CD4-positive, alpha-beta T cell treated with Interferon gamma for 1 hour (primary cell): ENCODE results near the gene BACH2.
"Not testable (repeated sequence)": the region's sequence is repeated elsewhere in the genome, so short reads cannot be mapped to it uniquely, and the experiment has no call there.

Source experiments
- DNase-seq: peaks from one replicate; pipeline ENCODE4 v3.0.0-alpha.2; 2020

BACH2 gene

DNA sequence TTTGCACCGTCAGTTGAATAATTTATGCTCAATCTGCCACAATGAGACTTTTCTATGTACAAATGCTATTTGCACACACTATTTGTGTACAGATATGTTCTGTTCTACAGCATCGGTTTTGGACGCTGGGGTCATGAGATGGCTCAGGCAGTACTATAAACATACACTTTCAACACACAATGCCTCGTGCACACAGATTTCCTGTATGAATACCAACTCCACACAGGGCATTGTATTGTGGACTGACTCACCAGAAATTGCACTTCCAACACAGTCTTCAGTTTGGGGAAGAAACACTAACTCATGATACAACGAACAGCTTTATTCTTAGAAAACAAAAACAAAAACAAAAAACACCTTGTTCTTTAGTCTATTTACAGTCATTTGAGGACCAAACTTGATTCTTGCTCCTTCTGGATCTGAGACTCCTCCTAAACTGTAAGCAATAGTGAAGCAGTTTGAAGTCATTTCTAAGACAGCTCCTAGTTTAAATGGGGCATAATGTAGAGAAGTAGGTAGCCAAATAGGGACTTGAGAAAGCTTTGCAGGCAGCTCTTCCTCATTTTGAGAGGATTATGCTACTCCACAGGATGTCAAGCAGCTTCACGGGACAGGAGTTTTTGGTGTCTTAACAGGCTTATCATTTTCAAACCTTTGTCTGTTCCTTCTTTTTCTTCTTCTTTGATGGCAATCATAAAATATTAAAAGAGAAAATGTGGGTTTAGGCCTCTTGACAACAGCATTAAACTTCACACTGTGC is 368.7 kb downstream of the BACH2 start:
- DNase-seq, result no peak

DNA sequence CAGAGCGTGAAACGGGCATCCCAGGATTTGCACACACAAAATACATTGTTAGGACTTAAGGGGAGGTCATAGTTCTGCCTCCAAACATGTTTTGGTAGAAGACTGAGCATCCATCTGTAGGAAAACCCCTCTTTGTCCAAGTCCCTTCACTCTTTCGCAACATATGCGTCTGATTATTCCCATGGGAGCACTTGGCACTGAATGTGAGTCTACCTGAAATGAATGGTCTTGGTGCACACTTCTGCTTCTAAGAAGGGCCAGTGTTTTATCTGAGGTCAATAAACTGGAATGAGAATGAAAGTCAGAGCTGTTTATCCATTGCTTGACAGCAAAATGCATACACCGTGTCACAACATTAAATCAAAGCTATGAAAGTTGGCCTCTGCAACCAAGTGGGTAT is 369.4 kb downstream of the BACH2 start:
- DNase-seq, result no peak

DNA sequence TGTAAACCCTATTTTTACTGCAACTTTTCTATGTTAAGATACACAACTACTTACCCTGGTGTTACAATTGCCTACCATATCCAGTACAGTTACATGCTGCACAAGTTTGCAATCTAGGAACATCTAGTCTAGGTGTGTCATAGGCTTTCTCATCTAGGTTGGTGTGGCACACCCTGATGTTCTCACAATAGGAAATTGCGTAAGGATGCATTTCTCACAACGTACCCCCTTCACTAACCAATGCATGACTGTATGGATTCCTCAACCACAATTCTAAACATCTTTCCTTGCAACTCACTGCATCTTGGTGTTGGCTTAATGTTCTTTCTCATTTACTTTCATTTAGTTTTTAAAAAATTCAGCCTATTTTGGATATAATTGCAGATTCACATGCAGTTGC is 370.8 kb downstream of the BACH2 start:
- DNase-seq, result no peak

DNA sequence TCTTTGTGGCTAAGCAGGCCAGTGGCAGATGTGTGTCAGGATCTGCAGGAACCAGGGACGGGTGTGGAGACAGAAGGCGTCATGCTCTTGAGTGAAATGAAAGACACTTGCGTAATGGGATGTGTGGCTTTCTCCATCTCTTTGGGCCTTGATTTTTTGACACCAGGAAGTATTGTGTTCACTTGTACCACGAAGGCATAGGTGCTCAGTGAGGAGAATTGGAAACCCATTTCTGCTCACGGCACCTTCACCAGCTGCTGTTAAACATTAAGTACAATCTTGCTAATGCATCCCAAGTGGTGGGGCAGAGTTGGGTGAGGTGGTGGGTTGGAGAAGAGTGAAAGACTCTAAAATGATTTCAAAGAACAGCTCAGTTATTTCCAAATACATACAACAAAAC is 372.4 kb downstream of the BACH2 start:
- no peak for DNase-seq

DNA sequence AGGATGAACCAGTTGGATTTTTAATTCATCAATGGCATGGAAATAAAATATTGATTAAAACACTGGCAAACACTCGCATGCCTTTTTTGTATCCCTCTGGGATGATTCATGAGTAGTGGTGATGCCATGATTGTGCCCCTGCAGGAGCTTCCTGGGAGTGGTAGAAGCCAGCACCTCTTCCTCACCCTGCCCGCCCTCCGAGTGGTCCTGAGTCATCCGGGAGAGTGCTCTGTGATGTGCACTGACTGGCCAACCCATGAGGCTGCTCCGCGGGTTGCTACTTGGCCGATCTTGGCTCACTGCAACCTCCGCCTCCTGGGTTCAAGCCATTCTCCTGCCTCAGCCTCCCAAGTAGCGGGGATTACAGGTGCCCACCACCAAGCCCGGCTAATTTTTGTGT is 375.0 kb downstream of the BACH2 start:
- DNase-seq, result no peak

DNA sequence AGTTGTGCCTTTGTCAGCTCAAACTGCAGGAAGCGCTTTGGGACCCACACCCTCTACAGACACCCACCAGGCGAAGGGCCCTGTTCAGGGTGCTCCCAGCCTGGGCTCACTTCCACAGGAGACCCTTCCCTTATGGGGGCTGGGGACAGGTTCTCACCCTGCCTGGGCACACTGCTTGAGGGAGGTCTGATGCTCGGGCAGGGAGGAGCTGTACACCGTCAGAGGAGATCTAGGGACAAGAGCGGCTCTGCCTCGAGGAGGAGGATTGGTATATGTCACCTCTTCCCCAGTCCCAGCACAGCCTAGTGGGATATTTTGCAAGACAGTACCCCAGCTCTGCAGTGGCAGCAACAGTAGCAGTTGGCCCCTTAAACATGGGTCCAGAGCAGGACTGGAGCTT is 375.4 kb downstream of the BACH2 start:
- no peak for DNase-seq

DNA sequence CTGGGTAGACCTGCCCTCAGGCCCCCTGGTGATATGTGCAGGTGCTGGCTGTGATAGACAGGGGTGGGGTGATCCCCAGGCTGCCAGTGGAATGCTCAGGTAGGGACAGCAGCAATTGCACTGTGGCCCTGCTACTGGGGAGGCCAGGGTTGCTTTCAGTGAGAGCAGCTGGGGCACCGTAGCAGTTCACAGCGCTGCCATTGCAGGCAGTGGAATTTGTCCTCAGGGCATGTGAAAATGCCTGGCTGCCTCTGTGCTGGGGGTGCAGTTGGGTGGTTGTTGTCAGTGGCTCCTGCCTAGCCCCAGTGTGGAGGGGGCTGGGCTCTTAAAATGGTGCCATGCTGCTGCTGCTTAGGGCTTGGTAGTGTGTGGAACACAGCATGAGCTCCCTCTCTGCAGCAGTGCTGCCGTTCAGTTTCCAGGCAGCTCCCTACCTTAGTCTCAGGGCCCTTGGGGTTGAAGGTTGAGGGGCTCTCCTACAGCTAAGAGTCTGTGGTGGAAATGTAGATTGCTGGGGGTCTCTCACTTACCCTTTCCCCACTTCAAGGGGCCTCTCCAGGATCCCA is 378.8 kb downstream of the BACH2 start:
- DNase-seq, result no peak

DNA sequence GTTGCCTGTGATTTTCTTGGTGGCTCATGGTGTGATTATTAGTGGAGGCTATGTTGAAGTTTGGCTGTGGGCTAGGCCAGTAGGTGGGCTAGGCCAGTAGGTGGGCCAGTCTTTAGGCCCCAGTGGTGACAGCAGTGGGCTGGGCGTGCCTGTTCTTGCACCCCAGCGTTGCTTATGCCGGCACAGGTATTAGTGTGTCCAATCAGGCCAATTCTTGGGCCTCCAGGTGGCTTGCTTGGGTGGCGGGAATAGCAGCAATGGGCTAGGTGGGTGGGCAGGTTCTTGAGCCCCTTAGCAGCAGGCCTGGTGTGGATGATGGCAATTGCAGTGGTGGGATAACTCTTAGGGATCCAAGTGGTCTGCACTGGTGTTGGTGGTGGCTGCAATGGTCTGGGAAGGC is 379.4 kb downstream of the BACH2 start:
- no peak for DNase-seq

DNA sequence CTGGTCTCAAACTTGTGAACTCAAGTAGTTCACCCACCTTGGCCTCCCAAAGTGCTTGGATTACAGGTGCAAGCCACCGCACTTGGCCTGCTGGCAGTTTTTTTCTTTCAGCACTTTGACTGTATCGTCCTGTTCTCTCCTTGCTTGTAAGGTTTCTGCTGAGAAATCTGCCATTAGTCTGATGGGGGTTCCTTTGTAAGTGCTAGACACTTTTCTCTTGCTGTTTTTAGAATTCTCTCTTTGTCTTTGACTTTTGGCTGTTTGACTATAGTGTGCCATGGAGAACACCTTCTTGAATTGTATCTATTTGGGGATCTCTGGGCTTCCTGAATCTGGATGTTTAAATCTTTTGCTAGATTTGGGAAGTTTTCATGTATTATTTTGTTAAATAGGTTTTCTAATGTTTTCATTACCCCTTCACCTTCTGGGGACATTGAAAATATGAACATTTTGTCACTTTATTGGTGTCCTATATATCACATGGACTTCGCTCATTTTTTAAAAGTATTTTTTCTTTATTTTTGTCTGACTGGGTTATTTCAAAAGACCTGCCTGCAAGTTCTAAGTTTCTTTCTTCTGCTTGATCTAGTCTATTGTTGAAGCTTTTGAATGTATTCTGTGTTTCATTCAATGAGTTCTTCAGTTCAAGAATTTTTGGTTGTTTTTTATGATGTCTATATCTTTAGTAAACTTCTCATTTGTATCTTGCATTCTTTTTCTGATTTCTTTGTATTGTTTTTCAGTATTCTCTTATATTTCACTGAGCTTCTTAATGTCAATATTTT is 380.3 kb downstream of the BACH2 start:
- DNase-seq, result no peak

DNA sequence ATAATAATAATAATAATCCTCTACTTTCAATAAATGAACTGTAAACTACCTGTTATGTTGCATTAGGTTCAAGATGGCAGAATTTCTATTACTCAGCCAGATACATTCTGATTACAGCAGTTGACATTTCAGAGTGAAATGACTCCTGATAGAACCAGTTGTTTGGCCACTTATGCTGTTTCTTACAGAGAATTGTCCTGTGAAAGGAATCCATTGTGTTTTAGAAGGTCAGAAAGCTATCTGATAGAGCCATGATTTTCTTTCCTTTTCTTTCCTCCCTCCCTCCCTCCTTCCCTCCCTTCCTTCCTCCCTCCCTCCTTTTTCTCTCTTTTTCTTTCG is 385.8 kb downstream of the BACH2 start:
- DNase-seq, result no peak

DNA sequence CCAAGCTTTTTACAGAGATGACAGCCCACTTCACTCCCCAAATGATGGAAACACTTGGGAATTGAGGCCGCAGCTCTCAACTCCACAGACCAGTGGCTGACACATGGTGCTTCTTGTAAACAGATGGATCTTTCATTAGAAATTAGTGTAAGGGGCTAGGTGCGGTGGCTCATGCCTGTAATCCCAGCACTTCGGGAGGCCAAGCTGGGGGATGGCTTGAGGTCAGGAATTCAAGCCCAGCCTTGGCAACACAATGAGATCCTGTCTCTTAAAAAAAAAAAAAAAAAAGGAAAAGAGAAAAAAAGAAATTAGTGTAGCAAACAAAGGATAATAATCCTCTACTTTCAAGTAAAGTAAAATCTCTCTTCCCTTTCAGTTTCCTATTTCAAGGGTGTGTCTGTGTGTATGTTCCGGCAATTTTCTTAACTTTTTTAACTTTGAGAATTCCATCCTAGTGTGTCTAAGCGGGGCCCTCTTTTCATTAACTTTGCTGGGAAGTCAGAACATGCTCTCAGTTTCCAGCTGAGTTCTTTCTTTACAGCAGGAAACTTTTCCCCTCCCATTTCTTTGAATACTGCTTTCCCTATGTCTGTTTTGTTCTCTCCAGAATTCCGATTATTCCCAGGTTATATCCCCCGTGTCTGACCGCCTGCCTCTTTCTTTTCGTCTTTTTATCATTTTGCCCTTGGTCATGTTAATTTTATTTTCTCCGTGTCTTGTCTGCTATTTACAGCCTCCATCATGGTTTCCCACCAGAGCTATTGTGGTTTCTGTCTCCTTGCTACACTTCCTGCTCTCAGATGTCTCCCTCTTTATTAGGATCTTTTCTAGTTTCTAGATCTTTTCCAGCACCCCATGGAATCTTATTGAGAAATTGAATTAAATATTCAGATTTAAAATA is 386.4 kb downstream of the BACH2 start:
- not testable (repeated sequence) for DNase-seq

DNA sequence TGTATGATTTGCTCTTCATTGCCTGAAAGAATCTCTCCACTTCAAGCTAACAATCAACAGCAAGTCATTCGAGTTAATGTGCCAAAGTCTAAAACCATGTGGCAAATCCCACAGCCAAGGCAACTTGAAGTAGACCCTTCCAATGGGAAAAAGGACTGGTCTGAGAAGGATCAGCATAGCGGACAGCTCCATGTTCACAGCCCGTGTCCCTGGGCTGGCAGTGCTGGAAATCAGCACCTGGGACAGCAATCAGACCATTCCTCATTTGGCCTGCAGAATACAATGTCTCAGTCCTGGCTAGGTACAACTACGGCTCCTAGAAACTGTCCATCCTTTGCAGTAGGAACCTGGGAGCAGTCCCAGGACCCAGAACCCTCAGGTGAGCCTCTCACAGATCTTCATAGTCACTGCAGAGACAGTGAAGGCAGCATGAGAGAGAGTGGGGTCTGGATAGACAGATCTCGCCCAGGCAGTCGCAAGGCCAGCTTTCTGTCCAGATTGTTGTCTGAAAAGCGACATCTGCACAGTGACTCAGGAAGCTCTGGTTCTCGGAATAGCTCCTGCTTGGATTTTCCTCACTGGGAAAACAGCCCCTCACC is 401.3 kb downstream of the BACH2 start:
- DNase-seq, result no peak

DNA sequence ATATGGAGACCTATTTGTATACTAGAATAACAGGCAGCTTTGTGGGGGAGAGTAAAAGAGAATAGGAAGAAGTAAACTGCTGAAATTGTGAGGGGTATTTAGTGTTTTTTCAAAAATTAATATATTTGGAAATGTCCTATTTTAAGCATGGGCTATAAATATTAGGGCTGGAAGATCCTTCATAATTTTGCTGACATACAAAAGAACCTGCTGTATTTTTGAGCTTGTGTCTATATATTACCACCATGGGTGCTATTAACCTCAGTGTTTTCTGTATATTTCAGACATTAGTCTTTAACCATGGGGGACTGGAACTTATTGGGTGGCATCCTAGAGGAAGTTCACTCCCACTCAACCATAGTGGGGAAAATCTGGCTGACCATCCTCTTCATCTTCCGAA is 402.5 kb downstream of the BACH2 start, which contains the start of gene GJA10:
TSS of gene GJA10 (plus strand) at position 301 of the 400 bp plus-strand sequence. CDS start at position 301, 0 bp downstream.
- no peak for DNase-seq

DNA sequence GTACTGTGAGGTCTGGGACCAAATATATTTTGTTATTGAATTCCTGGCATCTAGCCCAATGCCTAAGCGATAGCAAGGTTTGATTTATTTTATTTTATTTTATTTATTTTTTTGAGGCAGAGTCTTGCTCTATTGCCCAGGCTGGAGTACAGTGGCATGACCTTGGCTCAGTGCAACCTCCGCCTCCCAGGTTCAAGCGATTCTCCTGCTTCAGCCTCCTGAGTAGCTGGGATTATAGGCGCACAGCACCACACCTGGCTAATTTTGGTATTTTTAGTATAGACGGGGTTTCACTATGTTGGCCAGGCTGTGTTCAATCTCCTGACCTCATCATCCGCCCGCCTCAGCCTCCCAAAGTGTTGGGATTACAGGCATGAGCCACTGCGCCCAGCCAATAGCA is 404.1 kb downstream of the BACH2 start:
- not testable (repeated sequence) for DNase-seq

DNA sequence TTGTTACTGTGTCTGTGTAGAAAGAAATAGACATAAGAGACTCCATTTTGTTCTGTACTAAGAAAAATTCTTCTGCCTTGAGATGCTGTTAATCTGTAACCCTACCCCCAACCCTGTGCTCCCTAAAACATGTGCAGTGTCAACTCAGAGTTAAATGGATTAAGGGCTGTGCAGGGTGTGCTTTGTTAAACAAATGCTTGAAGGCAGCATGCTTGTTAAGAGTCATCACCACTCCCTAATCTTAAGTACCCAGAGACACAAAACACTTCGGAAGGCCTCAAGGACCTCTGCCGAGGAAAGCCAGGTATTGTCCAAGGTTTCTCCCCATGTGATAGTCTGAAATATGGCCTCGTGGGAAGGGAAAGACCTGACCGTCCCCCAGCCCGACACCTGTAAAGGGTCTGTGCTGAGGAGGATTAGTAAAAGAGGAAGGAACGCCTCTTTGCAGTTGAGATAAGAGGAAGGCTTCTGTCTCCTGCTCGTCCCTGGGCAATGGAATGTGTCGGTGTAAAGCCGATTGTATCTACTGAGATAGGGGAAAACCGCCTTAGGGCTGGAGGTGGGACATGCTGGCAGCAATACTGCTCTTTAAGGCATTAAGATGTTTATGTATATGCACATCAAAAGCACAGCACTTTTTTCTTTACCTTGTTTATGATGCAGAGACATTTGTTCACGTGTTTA is 405.7 kb downstream of the BACH2 start:
- not testable (repeated sequence) for DNase-seq

DNA sequence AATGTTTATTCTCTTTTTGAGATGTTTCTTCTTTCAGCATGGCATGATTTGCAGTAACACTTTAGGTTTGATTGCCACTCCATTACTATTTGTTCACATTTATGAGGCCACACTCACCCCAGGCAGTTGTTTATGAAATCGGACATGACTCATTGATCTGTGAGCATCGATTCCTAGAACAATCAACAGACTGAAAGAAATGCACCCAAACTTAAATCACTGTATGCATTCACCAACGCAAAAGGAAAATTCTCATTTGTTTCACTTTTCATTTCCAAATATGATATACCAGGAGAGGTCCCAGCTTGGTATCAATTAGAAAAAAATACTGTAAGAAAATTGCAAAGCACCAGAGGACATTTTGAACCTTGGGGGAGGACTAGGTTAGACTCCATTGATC is 407.8 kb downstream of the BACH2 start:
- DNase-seq, result no peak

DNA sequence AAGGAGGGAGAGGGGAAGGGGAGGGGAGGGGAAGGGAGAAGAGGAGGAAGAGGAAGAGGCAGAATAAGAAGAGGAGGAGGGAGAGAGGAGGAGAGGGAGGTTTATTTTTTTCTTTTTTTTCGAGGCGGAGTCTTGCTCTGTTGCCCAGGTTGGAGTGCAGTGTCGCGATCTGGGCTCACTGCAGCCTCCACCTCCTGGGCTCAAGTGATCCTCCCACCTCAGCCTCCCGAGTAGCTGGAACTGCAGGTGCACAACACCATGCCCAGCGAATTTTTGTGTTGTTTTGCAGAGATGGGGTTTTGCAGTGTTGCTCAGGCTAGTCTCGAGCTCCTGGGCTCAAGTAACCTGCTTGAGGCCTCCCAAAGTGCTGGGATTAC is 408.5 kb downstream of the BACH2 start:
- DNase-seq, result no peak

DNA sequence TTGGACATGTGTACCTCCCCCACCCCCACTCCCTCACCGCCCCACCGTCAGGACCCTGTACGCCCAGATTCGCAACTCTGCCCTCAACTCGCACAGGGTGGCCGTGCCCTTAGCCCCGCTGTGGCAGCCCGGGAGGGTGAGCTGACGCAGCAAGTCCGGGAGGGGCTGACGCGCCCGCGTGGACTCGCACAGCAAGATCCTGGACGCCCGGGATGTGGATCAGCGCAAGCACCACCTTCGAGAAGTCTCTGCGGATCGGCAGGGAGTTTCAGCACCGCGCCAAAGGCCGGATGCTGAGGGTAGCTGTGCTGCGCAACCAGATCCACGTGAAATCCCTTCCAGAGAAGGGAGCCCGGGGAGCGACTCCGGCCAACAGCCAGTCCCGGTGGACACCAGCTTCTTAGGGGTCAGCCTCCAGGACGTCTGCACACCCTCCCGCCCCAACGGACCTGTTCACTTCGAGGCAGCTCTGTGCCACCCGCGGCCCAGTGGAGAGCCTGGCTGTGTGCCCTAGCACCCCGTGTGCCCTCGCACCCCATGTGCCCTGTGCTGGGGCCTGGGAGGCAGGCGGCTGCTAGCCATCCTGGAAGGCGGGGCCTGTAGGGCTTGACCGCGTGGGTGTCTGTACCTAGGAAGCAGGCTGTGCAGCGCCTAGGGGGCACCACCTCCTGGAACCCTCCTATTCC is 409.0 kb downstream of the BACH2 start:
- DNase-seq, result no peak

DNA sequence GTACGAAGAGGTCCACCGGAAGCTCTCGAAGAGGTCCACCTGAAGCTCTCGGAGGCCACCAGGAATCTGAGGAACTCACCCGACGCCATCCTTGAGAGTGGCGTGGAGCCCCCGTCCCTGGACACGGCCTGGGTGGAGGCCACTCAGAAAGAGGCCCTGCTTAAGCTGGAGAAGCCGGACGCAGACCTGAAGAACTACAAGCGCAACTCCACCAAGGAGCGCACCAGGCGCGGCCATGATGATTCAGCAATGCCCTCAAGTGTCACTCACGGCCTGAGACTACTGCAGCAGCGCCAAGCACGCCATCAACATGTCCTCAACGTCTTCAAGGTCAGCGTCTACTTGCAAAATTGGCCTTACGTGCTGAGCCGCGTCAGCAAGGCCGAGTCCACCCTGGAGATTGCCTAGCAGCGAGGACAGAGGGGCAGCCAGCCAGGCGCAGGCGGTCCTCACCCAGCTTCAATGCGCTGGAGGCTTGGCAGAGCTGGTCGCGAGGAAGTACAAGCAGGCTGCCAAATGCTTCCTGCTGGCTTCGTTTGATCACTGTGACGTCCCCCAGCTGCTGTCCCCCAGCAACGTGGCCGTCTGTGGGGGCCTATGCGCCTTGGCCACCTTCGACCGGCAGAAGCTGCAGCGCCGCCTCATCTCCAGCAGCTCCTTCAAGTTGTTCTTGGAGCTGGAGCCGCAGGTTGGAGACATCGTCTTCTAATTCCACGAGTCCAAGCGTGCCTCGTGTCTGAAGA is 410.1 kb downstream of the BACH2 start:
- DNase-seq, result no peak
